Subcutaneous adipose tissue (tissue), 4 donors: ENCODE data around the gene LIMK2. TPM values are rescaled to one million over a fixed set of nuclear protein-coding genes. Genes with fewer than 3 reads are reported as not detected.

Experiments used
- CTCF ChIP-seq: fragments of 450-650 bp; IDR thresholded peaks from one replicate; pipeline ENCODE4 v1.5.1; 2016; ENCODE audit warnings: low read depth, mild to moderate bottlenecking, control low read depth, antibody characterized with exemption, moderate library complexity
- total RNA-seq, 4 donors: library from RNA; depleted of rRNA; stranded (reverse); fragments of >200 nt; gene quantifications; one replicate each; pipeline ENCODE4 v1.1.0, GENCODE V29; 2016

The LIMK2 gene
- total RNA-seq, 4 donors from 2014 or later: 15.4 to 26.4 (median 22.6) TPM

- no peak for TF ChIP-seq CTCF
Observed at GRCh38 chr22:31250740-31251600, 38.9 kb downstream of the LIMK2 start.

GRCh38 chr22:31253949-31254348, 41.9 kb downstream of the LIMK2 start:
- TF ChIP-seq CTCF: no peak

GRCh38 chr22:31259798-31260473, 47.8 kb downstream of the LIMK2 start:
- TF ChIP-seq CTCF: no peak

- no peak for TF ChIP-seq CTCF
Observed at GRCh38 chr22:31260474-31260856, 48.4 kb downstream of the LIMK2 start.

- no peak for TF ChIP-seq CTCF
Observed at GRCh38 chr22:31262312-31263133, 50.4 kb downstream of the LIMK2 start.

GRCh38 chr22:31263896-31264640, 52.0 kb downstream of the LIMK2 start:
- no peak for TF ChIP-seq CTCF
